Lower lobe of right lung (tissue), 2 donors: ENCODE measurements around the gene MACROD1. TPM values are rescaled to one million over a fixed set of nuclear protein-coding genes. Genes with fewer than 3 reads are reported as not detected.

Source experiments
- ATAC-seq, 2 donors: fragments of 200-7000 bp; cut with Tn5 transposase; one replicate each; pipeline ENCODE4 v1.9.1; 2020 to 2022; ENCODE audit warnings: mild to moderate bottlenecking in 2 of 2, moderate library complexity in 2 of 2
- DNase-seq: peaks from one replicate; pipeline ENCODE4 v3.0.0-alpha.2; 2020
- H3K27ac ChIP-seq: fragments of 200-600 bp; one replicate; pipeline ENCODE4 v1.8.0; 2022
- H3K27me3 ChIP-seq: fragments of 200-600 bp; one replicate; pipeline ENCODE4 v1.8.0; 2022; ENCODE audit warnings: low read depth
- H3K36me3 ChIP-seq: fragments of 200-600 bp; one replicate; pipeline ENCODE4 v1.8.0; 2022; ENCODE audit warnings: mild to moderate bottlenecking
- H3K4me1 ChIP-seq: fragments of 200-600 bp; one replicate; pipeline ENCODE4 v1.8.0; 2022
- H3K4me3 ChIP-seq: fragments of 200-600 bp; one replicate; pipeline ENCODE4 v1.8.0; 2022; ENCODE audit warnings: mild to moderate bottlenecking
- H3K9me3 ChIP-seq: fragments of 200-600 bp; one replicate; pipeline ENCODE4 v1.8.0; 2022
- intact Hi-C: fragments of 100-400 bp; cut with DNase I; formaldehyde crosslinking; loops from one replicate; pipeline ENCODE4 v1.11.0; 2022
- total RNA-seq: library from RNA; stranded (reverse); fragmentation: NEBNext Ultra II Directional; extraction: Animal tissue kit (Norgen Biotek cat#: 25700); gene quantifications from one replicate; pipeline ENCODE4 v1.2.1, GENCODE V29; 2021
- TF ChIP-seq, protein P1 (sequence below): fragments of 200-600 bp; IDR thresholded peaks from one replicate; pipeline ENCODE4 v1.8.0; 2022; ENCODE audit warnings: antibody characterized with exemption, mild to moderate bottlenecking
- donor health status: DM: no; HTN: yes; CAD: no; lungs with severe emphysema.

The MACROD1 gene
- total RNA-seq, 1 donor from 2014 or later = 15.0 TPM

DNA sequence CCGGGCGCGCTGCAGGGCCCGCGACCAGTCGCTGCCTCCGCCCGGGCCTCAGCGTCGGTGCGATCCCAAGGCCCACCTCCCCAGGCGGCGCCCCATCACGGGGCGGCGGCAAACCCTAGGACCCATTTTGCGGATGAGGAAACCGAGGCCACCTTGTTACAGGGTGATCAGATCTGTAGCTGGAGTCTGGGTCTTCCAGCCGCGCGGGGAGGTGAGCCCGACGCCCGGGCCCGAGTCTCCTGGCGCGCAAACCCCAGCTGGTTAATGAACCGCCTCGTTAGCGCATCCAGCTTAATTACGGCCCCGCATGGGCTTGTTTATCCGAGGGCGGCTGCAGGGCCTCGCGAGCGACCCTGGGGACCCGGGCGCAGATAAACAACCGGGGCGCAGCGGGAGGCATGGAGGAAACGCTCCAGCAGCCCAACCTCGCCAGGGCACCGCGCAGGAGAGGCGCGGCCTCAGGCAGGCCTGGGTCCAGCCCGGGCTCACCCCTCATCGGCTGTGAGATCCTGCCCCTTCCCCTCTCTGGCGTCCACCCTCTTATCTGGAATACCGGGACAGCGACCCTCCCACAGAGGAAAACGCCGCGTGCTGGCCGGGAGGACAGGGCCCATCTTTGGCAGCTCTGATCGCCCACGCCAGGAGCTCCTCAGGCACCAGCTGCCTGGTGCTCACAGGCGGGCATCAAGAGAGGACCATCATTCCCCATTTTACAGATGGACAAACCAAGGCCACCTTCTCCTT is 165.0 kb downstream of the MACROD1 start:
- DNase-seq (peak; percentile 47), ATAC-seq (no peak)
- peaks cover 35% of the 10 kb centered on the region for H3K4me1 ChIP-seq
- H3K27me3 ChIP-seq = peaks cover 9% of the 10 kb centered on the region
- H3K9me3 ChIP-seq = no peaks in the 10 kb centered on the region
- H3K27ac ChIP-seq = no peak overlapping the region
- peak overlapping the region; percentile 47 for H3K4me3 ChIP-seq
- TF ChIP-seq, protein P1, sequence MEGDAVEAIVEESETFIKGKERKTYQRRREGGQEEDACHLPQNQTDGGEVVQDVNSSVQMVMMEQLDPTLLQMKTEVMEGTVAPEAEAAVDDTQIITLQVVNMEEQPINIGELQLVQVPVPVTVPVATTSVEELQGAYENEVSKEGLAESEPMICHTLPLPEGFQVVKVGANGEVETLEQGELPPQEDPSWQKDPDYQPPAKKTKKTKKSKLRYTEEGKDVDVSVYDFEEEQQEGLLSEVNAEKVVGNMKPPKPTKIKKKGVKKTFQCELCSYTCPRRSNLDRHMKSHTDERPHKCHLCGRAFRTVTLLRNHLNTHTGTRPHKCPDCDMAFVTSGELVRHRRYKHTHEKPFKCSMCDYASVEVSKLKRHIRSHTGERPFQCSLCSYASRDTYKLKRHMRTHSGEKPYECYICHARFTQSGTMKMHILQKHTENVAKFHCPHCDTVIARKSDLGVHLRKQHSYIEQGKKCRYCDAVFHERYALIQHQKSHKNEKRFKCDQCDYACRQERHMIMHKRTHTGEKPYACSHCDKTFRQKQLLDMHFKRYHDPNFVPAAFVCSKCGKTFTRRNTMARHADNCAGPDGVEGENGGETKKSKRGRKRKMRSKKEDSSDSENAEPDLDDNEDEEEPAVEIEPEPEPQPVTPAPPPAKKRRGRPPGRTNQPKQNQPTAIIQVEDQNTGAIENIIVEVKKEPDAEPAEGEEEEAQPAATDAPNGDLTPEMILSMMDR = peak; percentile 16
- intact Hi-C loops = loop anchor here (5.0 kb wide), 1 partner anchor 146 kb away; no protein-coding TSS in a partner anchor
- peaks cover 29% of the 10 kb centered on the region for H3K36me3 ChIP-seq

DNA sequence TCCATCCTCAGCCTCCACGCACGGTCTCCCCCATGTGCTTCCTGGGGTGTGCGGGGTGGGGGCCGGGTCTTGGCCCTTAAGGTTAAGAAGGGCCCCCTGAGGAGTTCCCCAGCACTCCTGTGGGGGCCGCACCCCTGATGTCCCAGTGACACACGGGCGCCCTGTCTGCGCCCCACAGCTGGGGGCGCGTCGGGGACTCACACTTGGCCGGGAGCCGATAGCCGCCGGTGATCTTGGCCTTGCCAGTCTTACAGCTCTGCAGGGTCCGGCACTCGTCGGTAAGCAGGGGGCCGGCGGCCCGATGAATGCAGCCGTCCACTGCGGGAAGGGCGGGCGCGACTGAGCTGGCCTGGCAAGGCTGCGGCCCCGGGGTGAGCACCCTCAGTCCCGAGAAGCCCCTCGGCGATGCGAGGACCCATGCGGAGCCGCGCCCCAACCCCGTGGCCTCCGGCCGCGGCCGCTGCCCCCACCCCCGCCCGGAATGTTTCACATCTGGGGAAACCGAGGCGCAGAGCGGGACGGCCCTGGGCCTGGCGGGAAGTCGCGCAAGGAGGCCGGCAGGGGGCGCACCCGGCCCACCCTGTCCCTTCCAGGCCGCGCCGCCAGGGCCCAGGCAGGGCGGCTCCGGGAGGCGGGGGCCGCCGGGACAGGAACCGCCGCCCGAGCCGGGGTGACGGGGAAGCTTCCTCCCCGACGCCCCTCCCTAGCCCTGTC is 165.7 kb downstream of the MACROD1 start:
- DNase-seq (peak; percentile 74), ATAC-seq (peak; percentile 88 to 89)
- intact Hi-C loops = loop anchor here (5.0 kb wide), 1 partner anchor 147 kb away; no protein-coding TSS in a partner anchor
- TF ChIP-seq, protein P1 = peak; percentile 80
- Histone ChIP-seq H3K27me3 (peaks cover 9% of the 10 kb centered on the region), H3K9me3 (no peaks in the 10 kb centered on the region), H3K4me1 (peaks cover 35% of the 10 kb centered on the region), H3K36me3 (peaks cover 35% of the 10 kb centered on the region), H3K4me3 (peak overlapping the region; percentile 47), H3K27ac (no peak overlapping the region)

DNA sequence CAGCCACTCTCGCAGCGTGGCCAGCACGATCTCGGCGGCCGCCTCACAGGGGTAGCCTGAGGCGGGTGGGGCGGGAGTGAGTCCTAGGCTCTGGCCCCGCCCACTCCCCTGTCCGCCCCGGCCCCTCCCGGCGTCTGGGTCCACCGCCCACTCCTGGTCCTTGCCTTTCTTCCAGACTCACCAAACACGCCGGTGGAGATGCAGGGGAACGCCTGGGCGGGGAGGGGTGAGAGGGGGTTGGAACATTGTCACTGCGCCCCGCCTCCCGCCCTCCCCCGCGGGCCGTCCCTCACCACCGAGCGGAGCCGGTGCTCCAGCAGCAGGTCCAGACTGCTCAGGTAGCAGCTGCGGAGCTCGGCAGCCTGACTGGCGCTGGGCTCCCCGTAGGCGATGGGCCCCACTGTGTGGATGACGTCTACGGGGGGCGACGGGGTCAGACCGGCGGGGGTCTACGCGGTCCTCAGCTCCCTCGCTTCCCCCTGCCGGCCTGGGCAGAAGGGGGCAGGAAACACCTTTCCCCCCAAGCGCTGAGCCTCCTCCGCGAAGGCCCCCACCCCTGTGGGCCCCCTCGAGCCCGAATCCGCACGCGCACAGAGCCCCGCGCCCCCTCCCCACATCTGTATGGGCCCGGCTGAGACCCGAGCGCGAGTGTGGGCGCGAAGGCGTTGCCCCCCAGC is 166.4 kb downstream of the MACROD1 start:
- no peaks in the 10 kb centered on the region for H3K9me3 ChIP-seq
- intact Hi-C loops = loop anchor here (5.0 kb wide), 1 partner anchor 148 kb away; no protein-coding TSS in a partner anchor
- TF ChIP-seq, protein P1 = no peak
- no peak overlapping the region for H3K27ac ChIP-seq
- H3K27me3 ChIP-seq = peaks cover 9% of the 10 kb centered on the region
- H3K4me3 ChIP-seq = peak overlapping the region; percentile 47
- peak; percentile 48 to 52 for ATAC-seq
- peak; percentile 63 for DNase-seq
- peaks cover 35% of the 10 kb centered on the region for H3K4me1 ChIP-seq
- H3K36me3 ChIP-seq = peaks cover 42% of the 10 kb centered on the region

DNA sequence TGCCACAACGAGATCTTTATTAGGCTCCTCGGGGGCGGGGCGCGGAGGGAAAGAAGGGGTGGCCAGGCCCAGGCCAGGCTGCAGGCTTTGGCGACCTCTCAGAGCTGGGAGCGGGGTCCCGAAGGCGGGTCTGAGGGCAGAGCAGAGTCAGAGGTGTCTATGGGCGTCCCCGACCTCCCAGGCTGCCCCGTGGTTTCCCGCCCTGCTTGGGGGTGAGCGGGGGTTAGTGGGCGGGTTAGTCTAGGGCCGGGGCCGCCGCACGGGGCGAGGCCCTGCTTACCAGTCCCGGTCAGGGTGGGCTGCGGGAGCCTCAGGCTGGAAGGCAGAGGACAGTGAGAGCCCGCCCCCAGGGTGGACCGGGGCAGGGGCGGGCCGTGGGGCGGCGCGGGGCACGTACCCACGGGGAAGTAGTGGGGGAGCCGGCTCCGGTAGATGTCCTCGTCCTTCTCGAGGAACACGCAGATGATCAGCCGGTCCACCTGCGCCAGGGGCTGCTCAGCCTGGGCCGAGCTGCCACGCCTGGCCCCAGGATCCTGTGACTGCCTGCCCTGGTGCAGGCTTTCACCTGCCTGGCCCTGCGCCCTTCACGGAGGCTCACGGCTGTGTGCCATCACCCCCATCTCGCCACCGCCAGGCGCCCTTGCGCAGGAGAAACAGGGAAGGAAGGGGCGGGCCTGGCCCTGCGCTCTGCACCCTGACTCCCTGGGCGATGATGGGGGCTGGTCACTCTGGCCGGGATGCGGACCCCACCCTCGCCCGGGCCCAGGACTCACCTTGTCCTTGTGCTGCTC is 167.2 kb downstream of the MACROD1 start:
- peak; percentile 1 to 22 for ATAC-seq
- TF ChIP-seq, protein P1 = no peak
- peak overlapping the region; percentile 47 for H3K4me3 ChIP-seq
- peak; percentile 50 for DNase-seq
- no peak overlapping the region for H3K27ac ChIP-seq
- peaks cover 35% of the 10 kb centered on the region for H3K4me1 ChIP-seq
- H3K27me3 ChIP-seq = peaks cover 9% of the 10 kb centered on the region
- peaks cover 49% of the 10 kb centered on the region for H3K36me3 ChIP-seq
- intact Hi-C loops = no loop called here
- H3K9me3 ChIP-seq = no peaks in the 10 kb centered on the region
